HCT116 (cell line): Measurements from ENCODE around the gene PACRG.

Source experiments
- CEBPB ChIP-seq: IDR thresholded peaks from 2 replicates; pipeline ENCODE4 v1.6.1; 2012; ENCODE audit warnings: low read depth
- EZH2 ChIP-seq: fragments of 200-600 bp; sonication (generic); IDR thresholded peaks from 2 replicates; pipeline ENCODE4 v1.6.1; 2017; ENCODE audit warnings: antibody characterized with exemption, mixed run types
- EZH2phosphoT487 ChIP-seq: fragments of 200-600 bp; IDR thresholded peaks from 2 replicates; pipeline ENCODE4 v1.6.1; 2018; ENCODE audit warnings: antibody characterized with exemption, borderline replicate concordance
- JUND ChIP-seq: IDR thresholded peaks from 2 replicates; pipeline ENCODE4 v1.6.1; 2012
- POLR2A ChIP-seq: IDR thresholded peaks from 2 replicates; pipeline ENCODE4 v1.7.0; 2011; ENCODE audit warnings: borderline replicate concordance; ENCODE audit not compliant: insufficient read depth, insufficient read length; ENCODE audit errors: extremely low read depth
- POLR2AphosphoS5 ChIP-seq: IDR thresholded peaks from 2 replicates; pipeline ENCODE4 v1.6.1; 2011; ENCODE audit warnings: mild to moderate bottlenecking, low read depth, low read length, moderate library complexity
- RAD21 ChIP-seq: IDR thresholded peaks from 2 replicates; pipeline ENCODE4 v1.6.1; 2012; ENCODE audit warnings: low read depth, mild to moderate bottlenecking
- SRF ChIP-seq: IDR thresholded peaks from 2 replicates; pipeline ENCODE4 v1.6.1; 2012; ENCODE audit warnings: low read depth
- ZBTB33 ChIP-seq: IDR thresholded peaks from 2 replicates; pipeline ENCODE4 v1.6.1; 2011; ENCODE audit warnings: mild to moderate bottlenecking, low read length, moderate library complexity; ENCODE audit not compliant: insufficient replicate concordance; ENCODE audit errors: extremely low read depth
- ZFX ChIP-seq: fragments of 450-650 bp; IDR thresholded peaks from 2 replicates; pipeline ENCODE4 v1.6.1; 2017
- TF ChIP-seq, protein P1 (sequence below): IDR thresholded peaks from 2 replicates; pipeline ENCODE4 v1.6.1; 2012; ENCODE audit warnings: low read depth
- TF ChIP-seq, protein P2 (sequence below), 3 experiments: fragments of 200-600 bp in 1 of 3; sonication (generic) in 1 of 3; IDR thresholded peaks in 2 of 3; conservative IDR thresholded peaks in 1 of 3; 2 replicates each; pipeline ENCODE4 v1.5.1; 2012 to 2017; ENCODE audit warnings: low read depth in 2 of 3, low read length in 2 of 3, antibody characterized with exemption in 1 of 3, borderline replicate concordance in 1 of 3, control low read depth in 1 of 3, mild to moderate bottlenecking in 1 of 3, mixed read lengths in 1 of 3, mixed run types in 1 of 3, moderate library complexity in 1 of 3; ENCODE audit not compliant: insufficient read depth in 1 of 3

DNA sequence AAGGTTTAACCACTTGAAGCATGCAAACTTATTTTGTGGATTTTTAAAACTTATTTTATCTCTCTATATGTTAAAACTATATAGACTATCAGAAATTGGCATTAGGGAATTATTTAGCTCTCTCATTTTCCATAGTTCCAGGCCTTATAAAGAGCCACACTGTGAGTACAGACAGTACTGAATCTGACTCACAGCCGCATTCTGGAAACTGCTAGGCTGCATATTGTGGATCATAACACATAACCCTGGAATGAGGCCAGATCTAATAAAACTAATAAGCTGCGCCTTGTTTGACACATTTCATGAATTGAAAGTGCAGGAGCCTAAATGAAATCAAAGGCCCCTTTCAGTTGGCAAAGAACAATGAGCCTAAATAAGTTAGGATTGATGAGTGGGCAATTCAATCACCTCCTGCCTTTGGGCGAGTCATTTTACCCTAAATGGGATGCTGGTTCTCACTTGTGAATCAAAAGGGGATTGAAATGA lies 308.4 kb downstream of the PACRG start:
- TF ChIP-seq, protein P1, sequence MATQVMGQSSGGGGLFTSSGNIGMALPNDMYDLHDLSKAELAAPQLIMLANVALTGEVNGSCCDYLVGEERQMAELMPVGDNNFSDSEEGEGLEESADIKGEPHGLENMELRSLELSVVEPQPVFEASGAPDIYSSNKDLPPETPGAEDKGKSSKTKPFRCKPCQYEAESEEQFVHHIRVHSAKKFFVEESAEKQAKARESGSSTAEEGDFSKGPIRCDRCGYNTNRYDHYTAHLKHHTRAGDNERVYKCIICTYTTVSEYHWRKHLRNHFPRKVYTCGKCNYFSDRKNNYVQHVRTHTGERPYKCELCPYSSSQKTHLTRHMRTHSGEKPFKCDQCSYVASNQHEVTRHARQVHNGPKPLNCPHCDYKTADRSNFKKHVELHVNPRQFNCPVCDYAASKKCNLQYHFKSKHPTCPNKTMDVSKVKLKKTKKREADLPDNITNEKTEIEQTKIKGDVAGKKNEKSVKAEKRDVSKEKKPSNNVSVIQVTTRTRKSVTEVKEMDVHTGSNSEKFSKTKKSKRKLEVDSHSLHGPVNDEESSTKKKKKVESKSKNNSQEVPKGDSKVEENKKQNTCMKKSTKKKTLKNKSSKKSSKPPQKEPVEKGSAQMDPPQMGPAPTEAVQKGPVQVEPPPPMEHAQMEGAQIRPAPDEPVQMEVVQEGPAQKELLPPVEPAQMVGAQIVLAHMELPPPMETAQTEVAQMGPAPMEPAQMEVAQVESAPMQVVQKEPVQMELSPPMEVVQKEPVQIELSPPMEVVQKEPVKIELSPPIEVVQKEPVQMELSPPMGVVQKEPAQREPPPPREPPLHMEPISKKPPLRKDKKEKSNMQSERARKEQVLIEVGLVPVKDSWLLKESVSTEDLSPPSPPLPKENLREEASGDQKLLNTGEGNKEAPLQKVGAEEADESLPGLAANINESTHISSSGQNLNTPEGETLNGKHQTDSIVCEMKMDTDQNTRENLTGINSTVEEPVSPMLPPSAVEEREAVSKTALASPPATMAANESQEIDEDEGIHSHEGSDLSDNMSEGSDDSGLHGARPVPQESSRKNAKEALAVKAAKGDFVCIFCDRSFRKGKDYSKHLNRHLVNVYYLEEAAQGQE = no peak
- TF ChIP-seq EZH2 (no peak), POLR2A (no peak), EZH2phosphoT487 (no peak), POLR2AphosphoS5 (no peak), ZBTB33 (no peak), JUND (no peak), SRF (no peak), ZFX (no peak), CEBPB (no peak), RAD21 (no peak)
- TF ChIP-seq, protein P2, sequence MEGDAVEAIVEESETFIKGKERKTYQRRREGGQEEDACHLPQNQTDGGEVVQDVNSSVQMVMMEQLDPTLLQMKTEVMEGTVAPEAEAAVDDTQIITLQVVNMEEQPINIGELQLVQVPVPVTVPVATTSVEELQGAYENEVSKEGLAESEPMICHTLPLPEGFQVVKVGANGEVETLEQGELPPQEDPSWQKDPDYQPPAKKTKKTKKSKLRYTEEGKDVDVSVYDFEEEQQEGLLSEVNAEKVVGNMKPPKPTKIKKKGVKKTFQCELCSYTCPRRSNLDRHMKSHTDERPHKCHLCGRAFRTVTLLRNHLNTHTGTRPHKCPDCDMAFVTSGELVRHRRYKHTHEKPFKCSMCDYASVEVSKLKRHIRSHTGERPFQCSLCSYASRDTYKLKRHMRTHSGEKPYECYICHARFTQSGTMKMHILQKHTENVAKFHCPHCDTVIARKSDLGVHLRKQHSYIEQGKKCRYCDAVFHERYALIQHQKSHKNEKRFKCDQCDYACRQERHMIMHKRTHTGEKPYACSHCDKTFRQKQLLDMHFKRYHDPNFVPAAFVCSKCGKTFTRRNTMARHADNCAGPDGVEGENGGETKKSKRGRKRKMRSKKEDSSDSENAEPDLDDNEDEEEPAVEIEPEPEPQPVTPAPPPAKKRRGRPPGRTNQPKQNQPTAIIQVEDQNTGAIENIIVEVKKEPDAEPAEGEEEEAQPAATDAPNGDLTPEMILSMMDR (IDR thresholded peaks at IDR 0.05 in 2 of 3, conservative IDR thresholded peaks at IDR 0.05 in 1 of 3; ENCODE audit: borderline replicate concordance in 1 of 3, insufficient read depth in 1 of 3, low read depth in 2 of 3, low read length in 2 of 3) = no peak
